ENCODE data around the gene PPP1R1C.

The PPP1R1C gene

DNA sequence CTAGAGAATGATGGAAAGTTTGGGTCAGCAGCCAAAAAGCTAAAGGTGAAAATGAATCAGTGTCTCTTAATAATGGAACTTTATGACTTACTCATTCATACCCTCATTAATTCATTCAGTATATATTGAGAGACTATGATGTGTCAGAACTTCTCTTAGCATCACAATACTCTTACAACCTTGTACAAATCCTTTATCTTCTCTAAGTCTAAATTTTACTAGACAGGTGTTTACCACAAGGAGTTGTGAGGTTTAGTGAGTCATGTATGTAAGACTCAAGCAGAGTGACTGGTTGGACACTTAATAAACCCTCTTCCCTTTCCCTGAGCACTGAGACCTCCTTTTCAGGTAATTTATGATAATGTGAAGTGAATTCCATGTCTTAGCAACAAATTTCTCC is 129.6 kb downstream of the PPP1R1C start:
- DNase-seq, result no peak

DNA sequence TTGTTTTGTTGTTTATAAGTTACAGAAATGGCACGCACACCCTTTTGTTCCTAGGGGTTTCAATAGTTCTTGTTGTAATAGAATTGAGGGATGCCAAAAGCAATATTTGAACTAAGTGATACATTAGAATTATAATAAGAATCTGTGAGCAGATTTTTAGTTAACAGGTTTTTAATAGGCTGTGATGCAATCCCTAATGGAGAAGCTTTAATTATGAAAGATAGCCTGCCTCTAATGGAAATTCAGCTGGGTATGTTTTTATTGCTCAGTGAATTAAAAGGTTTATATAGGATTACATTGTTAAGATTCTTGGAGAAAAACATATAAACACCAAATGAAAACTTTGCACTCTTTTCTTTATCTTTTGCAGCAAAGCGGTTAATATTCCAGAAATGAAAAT is 131.1 kb downstream of the PPP1R1C start:
- DNase-seq, result no peak

DNA sequence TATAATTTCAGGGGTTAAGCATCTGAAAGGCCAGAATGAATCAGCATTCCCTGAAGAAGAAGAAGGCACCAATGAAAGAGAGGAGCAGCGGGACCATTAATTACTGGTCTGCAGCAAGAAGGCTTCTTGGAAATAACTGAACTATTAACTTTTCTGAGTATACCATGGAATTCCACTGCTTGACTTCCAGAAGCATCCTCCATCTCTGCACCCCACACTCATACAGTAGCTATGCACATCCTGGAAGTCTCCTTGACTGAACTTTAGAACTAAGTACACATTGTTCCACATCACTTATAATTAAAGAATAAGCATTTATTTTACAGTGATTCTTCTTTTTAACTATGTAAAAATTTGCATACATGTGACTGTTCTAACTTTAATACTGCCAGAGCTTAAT is 131.5 kb downstream of the PPP1R1C start:
- DNase-seq, result no peak

DNA sequence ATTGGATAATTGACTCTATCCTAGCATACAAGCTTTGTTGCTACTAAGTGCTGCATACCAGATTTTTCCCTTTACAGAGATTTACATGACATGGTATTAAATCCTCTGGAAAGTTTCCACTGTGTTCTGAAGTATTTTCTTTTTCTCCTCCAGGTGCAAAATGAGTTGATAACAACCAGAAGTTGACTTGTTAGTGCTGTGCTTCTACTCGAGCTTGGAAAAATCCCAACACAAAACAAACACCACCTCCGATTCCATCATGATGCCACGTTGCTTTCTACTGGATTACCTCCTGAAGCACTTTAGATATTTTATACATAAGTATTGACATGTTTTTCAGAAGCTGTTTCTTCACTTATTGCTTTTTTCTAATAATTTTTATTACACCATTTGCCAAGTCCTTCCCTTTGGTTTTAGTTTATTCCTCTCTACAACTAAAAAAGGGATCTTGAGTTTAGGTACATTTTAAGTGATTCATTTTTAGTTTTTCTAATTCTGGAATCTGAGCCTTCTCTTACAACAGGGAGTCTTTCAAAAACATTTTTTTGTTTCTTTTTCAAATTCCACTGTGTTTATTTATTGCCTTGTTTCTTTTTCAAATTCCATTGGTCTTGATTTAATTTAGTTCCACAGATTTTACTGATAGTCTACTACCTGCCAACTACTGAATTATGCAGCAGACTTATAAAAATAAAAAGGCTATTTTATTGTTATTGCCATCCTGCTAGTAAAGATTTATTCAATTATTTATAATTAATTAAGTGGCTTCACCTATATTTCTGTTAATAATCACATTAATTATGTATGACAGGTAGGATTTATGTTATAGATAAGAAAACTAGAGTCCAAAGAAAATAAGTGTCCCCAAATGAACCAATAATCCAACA is 143.4 kb downstream of the PPP1R1C start:
- no peak for DNase-seq

DNA sequence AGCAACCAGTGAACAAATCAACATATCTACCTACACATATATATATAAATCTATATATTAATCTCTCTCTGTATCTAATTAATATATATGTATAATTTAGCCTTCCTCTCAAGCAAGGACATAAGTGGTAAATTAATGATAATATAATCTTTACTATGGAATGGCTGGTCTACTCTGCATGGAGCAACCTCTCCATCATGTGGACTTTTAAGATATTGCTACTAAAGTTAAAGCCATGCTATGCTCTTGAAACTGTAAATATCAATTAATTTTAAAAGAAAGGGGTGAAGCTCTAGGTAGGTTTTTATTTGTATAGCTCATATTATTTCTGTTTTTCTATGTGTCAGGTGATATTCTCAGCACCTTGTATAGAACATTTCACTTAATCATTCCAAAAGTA is 147.0 kb downstream of the PPP1R1C start:
- DNase-seq, result peak; percentile 56

DNA sequence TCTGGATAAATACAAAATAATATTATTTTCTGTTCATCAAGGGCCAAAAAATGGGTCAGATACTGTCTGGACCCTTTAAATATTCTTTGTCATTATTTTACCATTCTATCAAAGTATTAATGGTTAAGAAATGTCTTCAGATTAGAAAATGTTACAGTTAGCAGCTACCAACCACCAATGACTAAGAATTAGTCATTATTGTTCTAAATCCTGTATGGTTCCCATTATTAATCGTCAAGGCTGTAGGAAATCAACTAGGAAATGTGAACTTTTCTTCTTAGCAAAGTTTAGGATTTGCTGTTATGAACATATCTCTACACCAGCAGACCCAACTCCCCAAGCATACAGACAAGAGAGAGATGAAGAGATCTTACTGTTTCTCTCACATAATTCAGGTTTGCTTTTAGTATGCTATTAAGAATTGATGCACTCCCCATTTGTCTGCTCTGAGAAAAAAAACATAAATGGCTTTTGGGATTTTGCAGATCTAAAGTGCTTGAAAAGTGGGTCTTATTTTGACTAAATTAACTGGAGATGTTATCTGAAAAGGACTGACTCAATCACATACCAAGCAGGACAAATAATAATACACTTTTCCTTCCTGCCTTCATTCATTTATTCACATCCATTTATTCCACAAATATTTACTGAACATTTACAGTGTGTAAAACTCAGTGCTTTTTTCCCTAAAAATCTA is 147.7 kb downstream of the PPP1R1C start:
- DNase-seq, result no peak

DNA sequence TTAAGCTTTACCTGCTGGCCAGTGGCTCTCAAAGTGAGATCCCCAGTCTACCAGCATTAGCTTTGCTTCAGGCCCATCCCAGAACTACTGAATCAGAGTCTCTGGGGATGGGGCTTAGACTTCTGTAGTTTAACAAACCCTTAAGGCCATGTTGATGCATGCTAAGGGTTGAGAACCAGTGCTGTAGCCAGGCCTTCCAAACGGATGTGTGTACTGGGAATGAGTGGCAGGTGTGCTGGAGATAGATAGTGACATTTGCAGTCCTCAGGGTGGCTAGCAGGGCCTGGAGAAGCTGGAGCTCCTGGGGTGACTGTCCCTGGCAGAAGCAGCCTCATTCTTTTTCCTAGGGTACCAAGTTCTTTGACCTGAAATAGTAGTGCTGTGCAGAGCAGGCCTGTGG is 148.5 kb downstream of the PPP1R1C start:
- no peak for DNase-seq

DNA sequence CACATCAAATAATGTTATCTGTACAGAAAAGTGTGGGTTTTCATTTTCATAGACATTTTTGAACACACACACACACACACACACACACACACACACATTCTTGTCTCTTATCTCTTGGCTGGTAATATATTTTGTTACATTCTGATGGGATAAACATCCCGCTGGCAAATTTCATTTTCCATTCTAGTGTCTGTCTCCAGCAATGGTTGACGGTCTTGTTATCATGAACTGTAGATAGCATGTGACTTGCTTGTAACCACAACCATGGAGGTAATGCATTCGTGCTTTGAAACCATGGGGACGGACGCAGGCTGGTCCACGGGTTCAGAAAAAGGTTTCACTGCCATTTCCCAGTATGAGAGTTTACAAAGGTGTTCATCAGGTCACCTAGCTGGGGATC is 156.4 kb downstream of the PPP1R1C start:
- DNase-seq, result no peak

DNA sequence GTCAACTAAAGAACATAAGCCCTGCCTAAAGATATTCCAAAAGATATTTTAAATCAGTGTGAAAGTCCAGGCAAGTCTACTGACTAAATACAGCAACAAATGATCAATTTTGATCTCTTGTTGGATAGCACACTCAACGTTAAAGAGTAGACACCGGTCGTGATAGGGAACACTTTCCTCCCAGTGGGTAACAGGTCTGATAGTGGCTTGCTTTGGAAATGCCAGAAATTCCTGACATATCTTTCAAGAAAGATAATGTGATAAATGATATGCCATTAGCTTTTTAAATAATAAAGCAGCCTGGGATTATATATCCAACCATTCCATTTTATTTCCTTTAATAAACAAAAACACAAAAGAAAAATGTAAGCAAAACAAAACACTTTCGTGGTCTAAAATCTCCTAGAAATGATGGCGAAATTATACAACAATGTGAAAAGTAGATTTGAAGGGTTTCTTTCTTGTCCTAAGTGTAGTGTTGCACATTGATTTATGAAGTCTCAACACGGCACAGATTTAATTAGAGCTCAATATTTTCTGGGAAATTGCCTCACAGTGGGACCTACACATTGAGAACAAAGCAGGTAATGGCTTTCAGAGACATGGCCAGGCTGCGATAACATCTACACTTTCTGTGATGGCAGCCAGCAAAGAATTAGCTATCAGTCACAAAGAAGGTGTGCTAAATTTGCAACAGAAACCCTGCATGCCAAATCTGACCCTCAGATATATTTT is 158.6 kb downstream of the PPP1R1C start:
- DNase-seq, result no peak

DNA sequence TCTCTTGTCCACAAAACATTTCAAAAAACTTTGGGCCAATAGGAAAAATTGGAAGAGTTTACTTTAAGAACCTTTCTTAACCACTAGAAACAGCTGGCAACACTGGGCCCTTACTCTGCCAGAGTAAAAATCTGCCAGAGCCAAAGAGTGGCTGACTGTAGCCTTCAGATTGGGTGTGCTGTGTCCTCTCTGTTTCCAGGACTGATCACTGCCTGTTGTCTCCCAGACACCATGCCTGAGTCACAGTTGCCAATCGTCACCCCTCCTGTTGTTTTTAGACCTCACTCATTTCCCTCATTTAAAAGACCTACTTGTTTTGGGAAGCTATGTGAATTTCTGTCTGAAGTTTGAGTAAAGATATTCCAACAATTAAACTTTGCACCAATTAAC is 159.1 kb downstream of the PPP1R1C start:
- no peak for DNase-seq

DNA sequence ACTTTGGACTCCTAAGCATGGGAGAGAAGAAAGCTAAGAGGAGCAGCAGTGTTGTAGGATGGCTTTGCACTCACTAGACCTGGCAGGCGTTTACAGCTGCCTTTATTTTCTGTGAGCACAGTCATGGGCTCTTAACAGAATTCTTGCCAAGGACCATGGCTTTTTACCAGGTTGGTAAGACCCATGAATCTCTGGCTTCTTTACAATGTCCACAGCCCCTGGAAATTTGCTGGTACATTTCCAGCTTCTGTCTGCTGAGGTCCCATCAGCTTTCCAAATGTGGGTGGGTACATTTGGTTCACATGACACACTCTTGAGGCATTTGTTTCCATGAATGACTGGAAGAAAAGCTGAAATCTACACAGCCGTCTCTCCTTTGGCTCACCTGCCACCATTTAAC is 162.7 kb downstream of the PPP1R1C start:
- no peak for DNase-seq

DNA sequence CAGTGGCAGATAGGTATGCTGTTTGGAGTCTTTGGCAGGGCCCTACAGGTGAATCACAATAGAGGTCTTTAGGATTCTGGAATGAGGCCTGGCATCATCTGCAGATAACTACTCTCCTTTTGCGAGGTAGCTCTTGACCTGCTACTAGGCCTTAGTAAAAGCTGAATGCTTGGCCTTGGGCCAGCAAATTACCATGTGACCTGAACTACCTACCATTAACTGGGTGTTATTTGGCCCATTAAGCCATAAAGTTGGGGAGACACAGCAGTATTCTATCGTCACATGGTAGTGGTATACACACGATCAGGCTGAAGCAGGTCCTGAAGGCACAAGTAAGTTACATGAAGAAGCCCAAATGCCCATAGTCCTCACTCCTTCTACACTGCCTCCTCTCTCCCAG is 178.2 kb downstream of the PPP1R1C start:
- no peak for DNase-seq

DNA sequence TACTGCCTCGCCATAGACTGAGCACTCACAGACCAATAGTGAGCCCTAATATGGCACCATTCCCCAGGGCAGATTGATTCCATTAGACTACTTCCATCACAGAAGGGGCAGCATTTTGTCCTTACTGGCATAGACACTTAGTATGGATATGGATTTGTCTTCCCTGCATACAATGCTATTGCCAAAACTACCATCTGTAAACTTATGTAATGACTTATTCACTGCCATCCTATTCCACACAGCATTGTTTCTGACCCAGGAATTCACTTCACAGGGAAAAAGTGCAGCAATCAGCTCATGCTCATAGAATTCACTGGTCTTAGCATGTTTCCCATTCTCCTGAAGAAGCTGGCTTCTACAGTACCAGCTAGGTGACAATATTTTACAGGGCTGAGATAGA is 179.0 kb downstream of the PPP1R1C start:
- no peak for DNase-seq

DNA sequence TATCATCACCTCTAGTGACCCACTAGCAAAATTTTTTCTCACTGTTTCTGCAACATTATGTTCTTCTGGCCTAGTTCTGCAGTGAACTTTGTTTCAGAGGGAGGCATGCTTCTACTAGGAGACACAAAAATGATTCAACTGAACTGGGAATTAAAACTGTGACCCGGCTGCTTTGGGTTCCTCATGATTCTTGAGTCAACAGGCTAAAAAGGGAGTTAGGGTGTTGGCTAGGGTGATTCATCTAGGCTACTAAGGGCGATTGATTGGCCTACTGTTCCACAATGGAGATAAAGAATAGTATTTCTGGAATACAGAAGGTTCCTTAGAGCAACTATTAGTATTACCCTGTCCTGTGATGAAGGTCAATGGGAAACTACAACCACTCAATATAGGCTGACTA is 179.5 kb downstream of the PPP1R1C start:
- no peak for DNase-seq

DNA sequence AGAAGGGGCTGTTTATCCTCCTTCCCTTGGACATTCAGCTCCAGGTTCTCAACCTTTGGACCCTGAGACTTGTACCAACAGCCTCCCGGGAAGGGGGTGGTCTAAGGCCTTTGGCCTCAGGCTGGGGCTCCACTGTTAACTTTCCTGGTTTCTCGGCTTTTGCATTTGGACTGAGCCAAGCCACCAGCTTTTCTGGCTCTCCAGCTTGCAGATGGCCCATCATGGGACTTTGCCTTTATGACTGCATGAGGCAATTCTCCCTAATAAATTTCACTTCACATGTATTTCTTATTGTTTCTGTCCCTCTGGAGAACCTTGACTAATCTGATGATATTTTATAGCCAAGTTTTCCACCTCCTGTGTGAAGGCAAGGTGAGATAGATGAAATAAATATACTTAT is 180.8 kb downstream of the PPP1R1C start:
- no peak for DNase-seq

DNA sequence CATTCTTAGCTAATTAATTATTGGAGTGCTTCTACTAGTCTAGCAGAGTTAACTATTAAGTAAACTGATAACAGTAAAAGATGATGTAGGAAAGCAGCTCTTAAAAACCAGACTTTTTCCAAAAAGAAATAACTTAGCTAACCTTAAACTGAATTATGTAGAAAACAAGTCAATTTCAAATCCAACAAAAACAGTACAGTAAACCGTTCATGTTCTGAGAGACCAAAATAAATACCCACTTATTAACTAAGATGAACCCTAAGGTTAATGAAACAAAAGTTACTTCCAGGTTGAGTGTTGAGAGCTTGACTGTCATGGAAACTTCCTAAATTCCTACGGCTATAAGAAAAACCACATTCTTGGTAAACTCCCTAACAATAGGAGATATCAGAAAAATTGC is 181.2 kb downstream of the PPP1R1C start:
- no peak for DNase-seq
